Ishikawa (cell line): ENCODE measurements around the gene ZDHHC19.

ENCODE experiments used
- CEBPB ChIP-seq: IDR thresholded peaks from 2 replicates; pipeline ENCODE4 v1.6.1; 2012
- CREB1 ChIP-seq: IDR thresholded peaks from 2 replicates; pipeline ENCODE4 v1.6.1; 2012; ENCODE audit warnings: low read depth
- EGR1 ChIP-seq: IDR thresholded peaks from 2 replicates; pipeline ENCODE4 v1.6.1; 2012
- EP300 ChIP-seq: IDR thresholded peaks from 2 replicates; pipeline ENCODE4 v1.6.1; 2012; ENCODE audit warnings: borderline replicate concordance
- FOXM1 ChIP-seq: IDR thresholded peaks from 2 replicates; pipeline ENCODE4 v1.6.1; 2012; ENCODE audit warnings: low read depth, borderline replicate concordance
- NFIC ChIP-seq: IDR thresholded peaks from 2 replicates; pipeline ENCODE4 v1.6.1; 2012
- RAD21 ChIP-seq: IDR thresholded peaks from 2 replicates; pipeline ENCODE4 v1.6.1; 2012; ENCODE audit warnings: low read depth
- TAF1 ChIP-seq: IDR thresholded peaks from 2 replicates; pipeline ENCODE4 v1.6.1; 2012; ENCODE audit warnings: low read depth, mild to moderate bottlenecking
- TCF12 ChIP-seq: IDR thresholded peaks from 2 replicates; pipeline ENCODE4 v1.6.1; 2012; ENCODE audit warnings: low read depth
- TEAD4 ChIP-seq: IDR thresholded peaks from 2 replicates; pipeline ENCODE4 v1.6.1; 2012
- YY1 ChIP-seq: IDR thresholded peaks from 2 replicates; pipeline ENCODE4 v1.6.1; 2012; ENCODE audit warnings: low read depth
- ZBTB7A ChIP-seq: IDR thresholded peaks from 2 replicates; pipeline ENCODE4 v1.6.1; 2012; ENCODE audit warnings: low read depth
- TF ChIP-seq, protein P1 (sequence below): IDR thresholded peaks from 2 replicates; pipeline ENCODE4 v1.6.1; 2012; ENCODE audit warnings: low read depth, mild to moderate bottlenecking
- TF ChIP-seq, protein P2 (sequence below): IDR thresholded peaks from 2 replicates; pipeline ENCODE4 v1.6.1; 2012
- TF ChIP-seq, protein P3 (sequence below): IDR thresholded peaks from 2 replicates; pipeline ENCODE4 v1.6.1; 2012

ZDHHC19 gene

DNA sequence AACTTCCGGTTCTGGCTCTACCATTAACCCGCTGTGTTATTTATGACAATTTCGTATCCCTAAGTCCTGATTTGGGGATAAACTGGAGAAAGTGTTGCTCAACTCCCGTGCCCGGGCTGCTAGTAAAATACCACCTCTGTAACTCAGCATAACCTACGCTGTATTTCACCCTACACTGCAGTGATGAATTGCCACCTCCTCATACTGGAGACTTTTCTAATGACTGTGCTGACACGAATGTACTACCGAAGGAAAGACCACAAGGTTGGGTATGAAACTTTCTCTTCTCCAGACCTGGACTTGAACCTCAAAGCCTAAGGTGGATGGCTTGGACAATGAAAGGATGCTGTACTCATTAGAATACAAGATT is 21.7 kb upstream of the ZDHHC19 start:
- TF ChIP-seq, protein P1, sequence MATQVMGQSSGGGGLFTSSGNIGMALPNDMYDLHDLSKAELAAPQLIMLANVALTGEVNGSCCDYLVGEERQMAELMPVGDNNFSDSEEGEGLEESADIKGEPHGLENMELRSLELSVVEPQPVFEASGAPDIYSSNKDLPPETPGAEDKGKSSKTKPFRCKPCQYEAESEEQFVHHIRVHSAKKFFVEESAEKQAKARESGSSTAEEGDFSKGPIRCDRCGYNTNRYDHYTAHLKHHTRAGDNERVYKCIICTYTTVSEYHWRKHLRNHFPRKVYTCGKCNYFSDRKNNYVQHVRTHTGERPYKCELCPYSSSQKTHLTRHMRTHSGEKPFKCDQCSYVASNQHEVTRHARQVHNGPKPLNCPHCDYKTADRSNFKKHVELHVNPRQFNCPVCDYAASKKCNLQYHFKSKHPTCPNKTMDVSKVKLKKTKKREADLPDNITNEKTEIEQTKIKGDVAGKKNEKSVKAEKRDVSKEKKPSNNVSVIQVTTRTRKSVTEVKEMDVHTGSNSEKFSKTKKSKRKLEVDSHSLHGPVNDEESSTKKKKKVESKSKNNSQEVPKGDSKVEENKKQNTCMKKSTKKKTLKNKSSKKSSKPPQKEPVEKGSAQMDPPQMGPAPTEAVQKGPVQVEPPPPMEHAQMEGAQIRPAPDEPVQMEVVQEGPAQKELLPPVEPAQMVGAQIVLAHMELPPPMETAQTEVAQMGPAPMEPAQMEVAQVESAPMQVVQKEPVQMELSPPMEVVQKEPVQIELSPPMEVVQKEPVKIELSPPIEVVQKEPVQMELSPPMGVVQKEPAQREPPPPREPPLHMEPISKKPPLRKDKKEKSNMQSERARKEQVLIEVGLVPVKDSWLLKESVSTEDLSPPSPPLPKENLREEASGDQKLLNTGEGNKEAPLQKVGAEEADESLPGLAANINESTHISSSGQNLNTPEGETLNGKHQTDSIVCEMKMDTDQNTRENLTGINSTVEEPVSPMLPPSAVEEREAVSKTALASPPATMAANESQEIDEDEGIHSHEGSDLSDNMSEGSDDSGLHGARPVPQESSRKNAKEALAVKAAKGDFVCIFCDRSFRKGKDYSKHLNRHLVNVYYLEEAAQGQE = no peak
- TF ChIP-seq TEAD4 (no peak), TCF12 (no peak)

DNA sequence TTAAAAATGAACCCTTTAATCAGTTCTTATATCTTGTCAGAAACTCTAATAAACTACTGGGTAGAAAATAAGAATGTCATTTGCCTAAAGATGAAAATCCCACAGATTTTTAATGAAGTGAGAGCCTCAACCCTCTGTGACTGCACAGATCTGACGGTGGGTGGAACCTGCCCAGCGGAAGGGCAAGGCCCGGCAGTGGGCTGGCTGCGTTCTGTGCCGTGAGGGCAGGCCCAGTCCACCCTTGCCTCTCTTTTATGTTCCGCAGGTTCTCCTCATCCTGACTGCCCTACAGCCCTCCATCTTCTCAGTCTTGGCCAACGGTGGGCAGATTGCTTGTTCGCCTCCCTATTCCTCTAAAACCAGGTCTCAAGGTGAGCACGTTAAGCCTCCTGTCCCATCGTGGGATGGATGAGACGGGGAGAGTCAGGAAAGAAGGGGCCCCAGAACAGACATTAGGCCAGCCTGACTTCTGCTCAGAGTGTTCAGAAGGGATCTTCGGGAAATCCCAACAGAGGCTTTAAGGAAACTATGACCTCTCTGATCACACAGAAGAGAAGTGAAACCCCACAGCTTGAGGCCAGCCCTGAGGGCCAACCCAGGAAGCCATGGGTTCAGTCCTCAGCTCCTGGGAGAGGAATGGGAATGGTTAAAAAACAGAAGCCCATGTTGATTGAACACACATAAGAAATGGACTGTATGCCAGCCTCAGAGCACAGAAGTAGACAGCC is 21.1 kb upstream of the ZDHHC19 start:
- TF ChIP-seq RAD21 (no peak), CREB1 (no peak), TCF12 (no peak), EGR1 (no peak), CEBPB (no peak), TAF1 (no peak), FOXM1 (no peak), TEAD4 (no peak), EP300 (no peak), NFIC (no peak), ZBTB7A (no peak), YY1 (no peak)
- TF ChIP-seq, protein P2, sequence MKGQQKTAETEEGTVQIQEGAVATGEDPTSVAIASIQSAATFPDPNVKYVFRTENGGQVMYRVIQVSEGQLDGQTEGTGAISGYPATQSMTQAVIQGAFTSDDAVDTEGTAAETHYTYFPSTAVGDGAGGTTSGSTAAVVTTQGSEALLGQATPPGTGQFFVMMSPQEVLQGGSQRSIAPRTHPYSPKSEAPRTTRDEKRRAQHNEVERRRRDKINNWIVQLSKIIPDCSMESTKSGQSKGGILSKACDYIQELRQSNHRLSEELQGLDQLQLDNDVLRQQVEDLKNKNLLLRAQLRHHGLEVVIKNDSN = no peak
- TF ChIP-seq, protein P1 = no peak
- TF ChIP-seq, protein P3, sequence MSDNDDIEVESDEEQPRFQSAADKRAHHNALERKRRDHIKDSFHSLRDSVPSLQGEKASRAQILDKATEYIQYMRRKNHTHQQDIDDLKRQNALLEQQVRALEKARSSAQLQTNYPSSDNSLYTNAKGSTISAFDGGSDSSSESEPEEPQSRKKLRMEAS = no peak

DNA sequence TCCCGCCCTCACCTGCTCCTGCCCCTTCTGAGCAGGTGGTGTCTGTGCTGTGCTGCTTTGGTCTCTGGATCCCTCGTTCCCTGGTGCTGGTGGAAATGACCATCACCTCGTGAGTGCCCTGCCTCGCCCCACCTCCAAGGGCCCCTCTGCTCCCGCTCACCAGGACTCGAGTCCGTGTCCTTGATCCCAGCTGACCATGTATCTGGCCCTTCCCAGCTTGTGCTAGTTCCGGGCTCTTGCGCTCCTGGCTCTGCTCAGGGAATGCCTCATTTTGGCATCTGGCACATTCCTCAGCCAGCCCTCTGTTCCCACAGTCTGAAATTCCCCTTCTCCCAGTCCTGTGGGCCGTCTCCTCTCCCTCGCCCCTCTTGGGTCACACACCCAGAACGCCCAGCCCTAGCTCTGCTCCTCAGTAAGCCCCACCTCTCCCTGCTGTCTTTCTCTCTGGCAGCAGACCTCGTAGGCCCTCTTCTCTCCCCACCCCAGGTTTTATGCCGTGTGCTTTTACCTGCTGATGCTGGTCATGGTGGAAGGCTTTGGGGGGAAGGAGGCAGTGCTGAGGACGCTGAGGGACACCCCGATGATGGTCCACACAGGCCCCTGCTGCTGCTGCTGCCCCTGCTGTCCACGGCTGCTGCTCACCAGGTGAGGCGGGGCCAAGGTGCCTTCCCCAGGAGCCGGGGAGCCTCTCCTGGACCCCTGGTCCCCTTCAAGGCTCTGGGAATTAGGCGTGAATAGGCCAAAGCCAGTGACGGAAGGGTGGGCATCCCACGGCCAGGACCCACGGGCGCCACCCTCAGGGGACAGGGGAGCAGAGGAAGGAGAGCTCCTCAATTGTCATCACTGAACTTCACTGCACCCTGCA is 16.7 kb upstream of the ZDHHC19 start:
- TF ChIP-seq TCF12 (no peak), ZBTB7A (no peak), RAD21 (no peak), EGR1 (no peak), NFIC (no peak), TEAD4 (no peak), YY1 (no peak), EP300 (no peak)
- TF ChIP-seq, protein P1 = no peak
- TF ChIP-seq, protein P3 = no peak
- TF ChIP-seq, protein P2 = no peak

DNA sequence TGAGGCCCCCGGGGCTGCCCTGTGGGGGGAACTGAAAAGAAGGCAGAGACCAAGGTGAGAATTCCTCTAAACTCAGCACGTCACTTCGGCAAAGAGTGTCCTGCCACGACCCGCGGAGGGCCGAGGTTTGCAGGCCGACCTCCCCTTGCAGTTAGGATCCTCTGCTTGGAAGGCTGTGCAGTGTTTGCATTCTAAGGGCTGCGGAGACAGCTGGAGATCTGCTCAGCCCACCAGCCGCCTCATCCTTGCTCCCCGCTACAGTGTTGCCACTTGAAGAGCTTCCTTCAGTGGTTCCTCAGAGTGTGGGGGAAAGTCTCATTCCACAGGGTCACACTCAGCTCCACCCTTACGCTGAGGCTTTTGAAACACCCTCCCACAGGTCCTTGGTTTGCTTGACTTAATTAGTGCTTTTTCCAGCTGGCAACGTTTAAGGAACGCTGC is 15.9 kb upstream of the ZDHHC19 start:
- TF ChIP-seq, protein P3 = no peak
- TF ChIP-seq, protein P2 = no peak
- no peak for TF ChIP-seq TAF1
- no peak for TF ChIP-seq CEBPB
- no peak for TF ChIP-seq TCF12
- no peak for TF ChIP-seq TEAD4
- TF ChIP-seq RAD21 = no peak
- no peak for TF ChIP-seq CREB1
- no peak for TF ChIP-seq EGR1
- no peak for TF ChIP-seq YY1
- TF ChIP-seq EP300 = no peak
- TF ChIP-seq ZBTB7A = no peak
